ENCODE measurements around the gene XPR1.
"Not testable (repeated sequence)": the region's sequence is repeated elsewhere in the genome, so short reads cannot be mapped to it uniquely, and the experiment has no call there.

Gene XPR1

DNA sequence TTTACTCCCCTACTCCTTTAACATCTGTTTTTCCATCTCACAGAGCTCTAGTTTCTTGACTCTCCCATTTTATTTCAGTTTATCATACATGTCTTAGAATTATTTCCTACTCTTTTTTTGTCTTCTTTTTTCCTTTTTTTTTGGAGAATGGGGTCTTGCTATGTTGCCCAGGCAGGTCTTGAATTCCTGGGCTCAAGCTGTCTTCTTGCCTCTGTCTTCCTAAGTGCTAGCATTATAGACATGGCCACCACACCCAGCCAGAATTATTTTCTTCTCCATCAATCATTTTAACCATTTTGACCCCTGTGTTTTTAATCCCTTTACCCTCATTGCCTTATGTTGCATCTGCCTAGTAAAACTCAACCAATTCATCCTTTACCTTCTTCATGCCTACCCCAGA is 157.6 kb downstream of the XPR1 start:
- DNase-seq, result no peak

DNA sequence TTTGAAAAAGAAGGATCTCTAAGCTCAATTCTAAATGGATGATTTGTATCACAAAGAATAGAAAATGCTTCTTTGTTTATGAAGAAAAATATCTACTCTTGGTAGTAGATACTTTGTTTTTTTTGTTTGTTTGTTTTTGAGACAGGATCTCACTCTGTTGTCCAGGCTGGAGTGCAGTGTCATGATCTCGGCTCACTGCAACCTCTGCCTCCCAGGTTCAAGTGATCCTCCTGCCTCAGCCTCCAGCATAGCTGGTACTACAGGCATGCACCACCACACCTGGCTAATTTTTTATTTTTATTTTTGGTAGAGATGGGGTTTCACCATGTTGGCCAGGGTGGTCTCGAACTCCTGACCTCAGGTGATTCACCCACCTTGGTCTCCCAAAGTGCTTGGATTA is 159.3 kb downstream of the XPR1 start:
- not testable (repeated sequence) for DNase-seq

DNA sequence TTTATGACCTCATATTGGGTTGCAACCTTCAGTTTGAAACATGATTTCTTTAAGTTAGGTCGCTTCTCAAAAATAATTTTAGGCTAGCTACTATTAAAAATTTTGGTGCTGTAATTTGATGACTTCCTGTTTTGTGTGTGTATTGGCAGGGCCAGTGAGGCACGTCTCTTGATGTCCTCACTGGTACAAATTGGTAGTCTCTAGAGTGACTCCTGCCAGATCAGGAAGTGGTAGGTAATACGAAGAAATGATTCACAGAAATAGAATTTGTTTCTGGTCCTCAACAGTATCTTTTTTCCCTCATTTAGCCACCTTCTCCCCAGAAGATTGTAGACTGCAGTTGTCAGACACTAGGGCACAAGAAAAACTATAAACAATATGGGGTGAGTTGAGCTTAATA is 160.0 kb downstream of the XPR1 start:
- no peak for DNase-seq

DNA sequence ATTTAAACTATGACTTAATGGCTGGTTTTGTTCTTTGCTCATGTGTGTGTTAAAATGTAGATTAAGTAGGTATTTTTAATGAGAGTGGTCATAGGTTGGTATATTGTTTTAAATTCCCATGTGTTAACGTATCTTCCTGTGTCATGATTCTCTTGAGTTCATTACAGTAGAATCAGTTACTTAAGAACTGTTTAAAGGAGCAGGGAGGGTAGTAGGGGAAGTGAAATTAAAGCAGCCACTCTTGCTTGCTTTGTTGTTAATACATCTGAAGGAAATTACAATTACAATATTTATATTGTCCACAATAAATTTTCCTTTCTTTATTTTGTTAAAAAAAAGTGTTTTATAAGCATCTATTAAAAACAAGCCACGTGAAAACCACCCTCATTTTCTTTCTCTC is 161.6 kb downstream of the XPR1 start:
- no peak for DNase-seq

DNA sequence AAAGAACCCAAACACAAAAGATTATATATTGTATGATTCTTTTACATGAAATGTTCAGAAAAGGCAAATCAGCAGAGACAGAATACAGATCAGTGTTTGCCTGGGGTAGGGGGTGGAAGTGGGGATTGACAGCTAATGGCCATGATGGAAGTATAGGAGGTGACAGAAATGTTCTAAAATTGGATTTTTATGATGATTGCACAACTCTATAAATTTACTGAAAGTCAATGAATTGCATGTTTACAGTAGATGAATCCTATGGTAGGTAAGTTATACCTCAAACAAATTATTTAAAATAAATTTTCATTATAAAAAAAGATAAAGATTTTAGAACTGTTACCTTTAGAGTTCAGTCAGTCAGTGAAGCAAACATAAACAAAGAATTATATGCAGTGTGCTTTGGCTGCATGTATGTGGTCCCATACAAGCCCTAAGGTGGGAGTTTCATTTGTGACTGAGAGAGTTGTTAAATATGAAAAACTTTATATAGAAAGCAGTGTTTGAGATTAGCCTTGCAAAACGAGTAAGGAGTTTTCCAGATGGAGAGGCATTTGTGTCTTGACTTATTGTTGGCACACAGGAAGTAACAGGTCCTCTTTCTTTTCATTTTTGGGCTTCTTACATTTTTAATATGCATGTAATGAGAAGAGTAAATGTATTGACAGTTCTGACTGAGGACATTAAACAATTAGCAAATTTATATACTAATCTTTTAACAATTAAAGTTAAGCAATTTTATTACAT is 165.2 kb downstream of the XPR1 start:
- DNase-seq, result no peak

DNA sequence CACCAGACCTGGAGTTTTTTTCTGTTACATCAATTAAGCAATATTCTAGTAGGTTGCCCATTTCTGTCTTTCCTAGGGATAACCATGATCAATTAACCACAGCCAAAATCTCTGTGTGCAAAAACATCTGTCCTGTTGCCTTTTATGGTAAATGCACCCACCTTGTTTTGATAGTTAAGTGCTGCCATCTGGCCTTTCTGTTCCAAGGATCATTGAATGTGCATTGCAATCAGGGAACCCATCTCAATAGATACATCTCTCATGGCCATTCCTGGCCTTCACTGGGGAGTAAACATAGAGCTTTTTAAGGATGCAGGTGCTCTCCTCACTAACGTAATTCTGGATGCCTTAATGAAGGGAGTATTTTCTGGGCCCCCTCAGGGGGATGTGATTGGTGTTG is 169.1 kb downstream of the XPR1 start:
- DNase-seq, result no peak

DNA sequence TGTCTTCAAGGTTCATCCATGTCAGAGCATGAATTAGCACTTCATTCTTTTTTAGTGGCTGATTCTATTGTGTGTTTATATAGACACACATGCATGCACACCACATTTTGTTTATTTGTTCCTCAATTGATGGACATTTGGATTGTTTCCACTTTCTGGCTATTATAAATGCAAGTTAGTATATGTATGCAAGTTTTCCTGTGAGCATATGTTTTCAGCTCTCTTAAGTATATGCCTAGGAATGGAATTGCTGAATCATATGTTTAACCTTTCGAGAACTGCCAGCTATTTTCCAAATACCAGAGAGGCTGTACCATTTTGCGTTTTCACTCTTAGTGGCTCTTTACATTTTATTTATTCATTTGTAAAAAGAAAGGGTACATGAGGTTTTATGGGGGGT is 171.0 kb downstream of the XPR1 start:
- DNase-seq, result no peak

DNA sequence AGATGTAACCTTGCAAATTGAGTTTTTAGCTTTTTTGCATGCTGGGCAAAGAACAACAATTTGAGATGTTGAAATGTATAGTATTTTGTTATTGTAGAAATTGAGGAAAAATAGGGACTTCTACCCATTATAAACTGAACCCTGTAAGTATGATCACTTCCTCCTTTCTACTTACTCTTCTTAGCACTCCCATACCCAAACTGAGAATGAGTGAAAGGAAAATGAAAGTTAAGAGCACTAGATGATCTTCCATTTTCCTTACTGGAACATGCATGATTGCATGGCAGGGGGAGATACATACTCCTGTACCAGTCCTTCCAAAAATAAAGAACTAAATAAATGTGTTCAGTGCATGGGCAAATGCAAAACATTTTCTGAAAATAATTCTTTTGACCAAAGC is 173.5 kb downstream of the XPR1 start:
- DNase-seq, result no peak

DNA sequence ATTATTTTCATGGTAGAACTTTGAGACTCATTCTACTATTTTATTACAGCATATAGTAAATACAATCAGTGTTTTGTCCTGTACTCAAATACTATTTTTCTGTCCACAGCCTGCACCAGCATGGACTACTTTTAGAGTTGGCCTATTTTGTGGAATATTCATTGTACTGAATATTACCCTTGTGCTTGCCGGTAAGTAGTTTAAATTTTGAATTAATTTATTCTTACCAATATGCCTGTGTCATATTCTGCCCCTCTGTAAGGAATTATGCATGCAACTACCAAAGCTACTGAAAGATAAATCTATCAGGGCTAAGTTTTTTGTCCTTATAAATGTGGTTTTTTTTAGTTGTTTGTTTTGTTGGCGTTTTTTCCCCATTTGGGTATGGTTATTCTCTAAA is 179.5 kb downstream of the XPR1 start:
- no peak for DNase-seq

DNA sequence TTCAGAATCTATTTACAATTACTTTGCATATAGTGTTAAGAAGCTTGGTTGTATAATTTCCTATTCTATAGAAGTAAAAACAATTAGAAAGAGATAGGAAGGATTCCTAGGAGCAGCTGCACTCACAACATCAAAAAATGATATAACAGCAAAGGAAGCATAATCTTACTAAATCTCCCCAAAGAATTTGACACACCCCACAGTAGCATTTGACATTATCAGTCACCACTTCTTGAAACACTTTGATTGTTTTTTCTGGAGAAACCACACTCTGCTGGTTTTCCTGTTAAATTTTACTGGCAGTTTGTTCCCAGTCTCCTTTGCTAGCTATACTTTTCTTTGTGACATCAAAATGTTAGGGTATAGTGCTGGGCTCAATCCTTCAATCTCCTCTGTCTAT is 180.1 kb downstream of the XPR1 start:
- no peak for DNase-seq

DNA sequence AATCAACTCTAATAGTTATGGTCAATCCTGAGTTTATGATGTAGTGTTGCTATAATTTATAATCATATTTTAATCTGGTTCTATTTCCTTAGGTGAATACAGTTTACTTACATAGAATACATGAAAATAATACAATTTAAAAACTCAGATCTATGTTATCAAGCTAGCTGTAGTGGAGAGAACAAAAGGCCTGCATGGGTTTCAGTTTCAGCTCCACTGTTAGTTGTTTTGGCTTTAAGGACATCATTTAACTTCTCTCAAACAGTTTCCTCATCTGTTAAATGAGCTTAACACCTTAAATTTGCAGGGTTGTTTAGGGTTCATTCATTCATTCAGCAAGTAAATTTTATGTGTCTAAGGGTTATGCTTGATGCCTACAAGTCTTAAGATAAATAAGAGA is 182.4 kb downstream of the XPR1 start:
- no peak for DNase-seq

DNA sequence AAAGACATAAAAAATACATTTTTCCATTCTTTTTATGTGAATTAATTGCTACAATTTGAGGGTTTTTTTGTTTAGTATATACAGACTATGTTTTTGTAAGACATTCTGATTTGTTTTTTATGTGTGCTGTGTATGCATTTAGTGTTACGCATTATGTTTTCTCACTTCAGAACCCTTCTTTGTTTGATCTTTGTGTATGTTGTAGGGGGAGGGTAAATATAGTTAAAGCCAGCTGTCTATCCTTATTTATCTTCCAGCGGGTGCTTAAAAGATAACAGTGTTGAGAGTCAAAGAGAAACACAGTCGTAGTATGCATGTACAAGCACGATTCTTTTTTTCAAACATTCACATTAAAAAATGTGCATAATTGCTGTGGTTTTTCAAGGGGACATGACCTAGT is 183.4 kb downstream of the XPR1 start:
- DNase-seq, result no peak

DNA sequence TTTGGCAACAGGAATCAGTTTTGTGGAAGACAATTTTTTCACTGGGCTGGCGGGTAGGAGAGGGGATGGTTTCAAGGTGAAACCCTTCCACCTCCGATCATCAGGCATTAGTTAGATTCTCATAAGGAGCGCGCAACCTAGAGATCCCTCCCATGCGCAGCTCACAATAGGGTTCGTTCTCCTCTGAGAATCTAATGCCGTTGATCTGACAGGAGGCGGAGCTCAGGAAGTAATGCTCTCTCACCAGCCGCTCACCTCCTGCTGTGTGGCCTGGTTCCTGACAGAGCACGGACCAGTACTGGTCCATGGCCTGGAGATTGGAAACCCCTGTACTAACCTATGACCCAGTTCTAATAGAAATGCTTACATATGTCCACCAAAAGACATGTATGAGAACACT is 184.3 kb downstream of the XPR1 start:
- DNase-seq, result no peak

DNA sequence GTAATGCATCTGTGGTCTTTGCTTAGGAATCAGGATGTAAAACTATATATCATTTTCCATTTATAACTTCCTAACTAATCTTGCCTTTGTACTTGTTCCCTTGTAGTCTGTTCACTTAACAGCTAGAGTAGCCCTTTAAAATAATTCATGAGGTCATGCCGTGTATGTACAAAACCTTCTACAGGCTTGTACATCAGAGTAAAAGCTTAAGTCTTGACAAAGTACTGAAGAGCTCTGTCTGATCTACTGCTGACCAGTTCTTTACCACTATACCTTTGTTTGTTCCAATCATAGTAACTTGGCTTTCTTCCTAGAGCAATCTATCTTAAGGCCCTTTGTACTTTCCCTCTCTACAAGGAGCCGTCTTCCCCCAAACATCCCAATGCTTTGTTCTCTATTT is 190.1 kb downstream of the XPR1 start:
- DNase-seq, result no peak

DNA sequence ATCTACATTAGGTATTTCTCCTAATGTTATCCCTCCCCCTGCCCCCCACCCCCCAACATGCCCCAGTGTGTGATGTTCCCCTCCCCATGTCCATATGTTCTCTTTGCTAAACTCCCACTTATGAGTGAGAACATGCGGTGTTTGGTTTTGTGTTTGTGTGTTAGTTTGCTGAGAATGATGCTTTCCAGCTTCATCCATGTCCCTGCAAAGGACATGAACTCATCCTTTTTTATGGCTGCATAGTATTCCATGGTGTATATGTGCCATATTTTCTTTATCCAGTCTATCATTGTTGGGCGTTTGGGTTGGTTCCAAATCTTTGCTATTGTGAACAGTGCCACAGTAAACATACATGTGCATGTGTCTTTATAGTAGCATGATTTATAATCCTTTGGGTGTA is 199.7 kb downstream of the XPR1 start:
- DNase-seq, result not testable (repeated sequence)

DNA sequence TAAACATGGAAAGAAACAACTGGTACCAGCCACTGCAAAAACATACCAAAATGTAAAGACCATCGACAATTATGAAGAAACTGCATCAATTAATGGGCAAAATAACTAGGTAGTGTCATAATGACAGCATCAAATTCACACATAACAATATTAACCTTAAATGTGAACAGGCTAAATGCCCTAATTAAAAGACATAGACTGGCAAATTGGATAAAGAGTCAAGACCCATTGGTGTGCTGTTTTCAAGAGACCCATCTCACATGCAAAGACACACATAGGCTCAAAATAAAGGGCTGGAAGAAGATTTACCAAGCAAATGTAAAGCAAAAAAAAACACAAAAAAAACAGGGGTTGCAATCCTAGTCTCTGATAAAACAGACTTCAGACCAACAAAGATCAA is 201.4 kb downstream of the XPR1 start:
- not testable (repeated sequence) for DNase-seq

DNA sequence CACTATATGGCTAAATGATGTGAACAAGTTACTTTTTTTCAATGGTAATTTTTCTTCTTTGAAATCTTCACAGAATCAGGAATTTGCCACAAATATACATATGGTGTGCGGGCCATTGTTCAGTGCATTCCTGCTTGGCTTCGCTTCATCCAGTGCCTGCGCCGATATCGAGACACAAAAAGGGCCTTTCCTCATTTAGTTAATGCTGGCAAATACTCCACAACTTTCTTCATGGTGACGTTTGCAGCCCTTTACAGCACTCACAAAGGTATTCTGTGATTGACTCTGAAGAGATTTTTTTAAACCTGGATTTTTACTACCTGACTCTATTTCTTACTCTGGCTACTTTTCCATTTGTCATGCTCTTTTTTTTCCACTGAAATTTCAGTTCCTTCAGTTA is 204.6 kb downstream of the XPR1 start:
- DNase-seq, result no peak

DNA sequence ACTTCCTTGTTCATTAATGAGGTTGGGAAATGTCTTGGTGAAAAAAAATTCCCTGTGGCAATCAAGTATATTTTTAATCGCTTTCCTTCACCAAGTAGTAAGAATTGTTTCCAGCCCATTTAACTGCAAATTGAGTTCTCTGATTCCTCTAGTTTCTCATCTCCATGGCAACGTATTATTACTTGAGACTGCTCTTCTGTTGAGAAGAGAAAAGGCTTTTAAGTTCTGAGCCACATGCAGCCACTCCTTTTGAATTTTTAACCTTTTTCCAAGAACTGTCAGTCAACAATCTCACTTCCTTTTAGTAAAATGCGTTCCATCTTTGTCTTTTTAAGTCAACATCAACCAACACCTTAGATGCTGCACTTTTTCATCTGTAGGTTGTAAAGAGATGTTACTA is 205.2 kb downstream of the XPR1 start:
- DNase-seq, result no peak

DNA sequence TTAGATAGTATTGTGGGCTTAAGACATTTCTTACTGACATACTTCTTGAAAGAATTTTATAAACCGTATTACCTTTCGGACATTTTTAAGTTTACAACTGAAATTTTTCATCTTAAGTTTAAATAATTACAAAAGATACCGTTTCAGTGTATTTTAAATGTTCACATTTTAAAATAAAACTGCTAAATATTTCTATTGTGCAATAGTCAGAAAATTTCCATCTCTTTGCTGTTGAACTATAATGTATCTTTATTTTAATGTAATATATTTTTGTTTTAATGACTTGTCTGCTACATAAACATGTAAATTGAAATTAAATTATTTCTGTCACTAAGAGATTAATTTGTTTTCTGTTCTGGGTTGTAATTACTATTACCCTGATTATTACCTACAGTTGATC is 206.7 kb downstream of the XPR1 start:
- DNase-seq, result no peak

DNA sequence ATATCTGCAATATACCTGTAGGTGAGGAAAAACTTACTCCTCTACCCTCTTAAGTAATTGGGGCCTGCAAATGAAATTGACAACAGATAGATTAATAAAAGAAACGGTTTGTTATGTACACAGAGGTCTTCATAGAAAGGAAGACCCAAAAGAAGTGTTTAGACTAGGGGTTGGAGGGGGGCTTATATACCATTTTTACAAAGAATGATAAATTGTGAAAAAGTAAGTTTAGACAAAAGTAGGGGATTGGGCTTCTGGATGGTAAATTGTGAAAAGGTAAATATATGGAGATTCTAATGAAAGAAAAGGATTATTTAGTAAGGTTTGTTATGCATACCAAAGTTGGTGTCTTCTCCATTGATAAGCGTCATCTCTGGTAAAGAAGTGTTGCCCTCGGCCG is 207.7 kb downstream of the XPR1 start:
- DNase-seq, result no peak

DNA sequence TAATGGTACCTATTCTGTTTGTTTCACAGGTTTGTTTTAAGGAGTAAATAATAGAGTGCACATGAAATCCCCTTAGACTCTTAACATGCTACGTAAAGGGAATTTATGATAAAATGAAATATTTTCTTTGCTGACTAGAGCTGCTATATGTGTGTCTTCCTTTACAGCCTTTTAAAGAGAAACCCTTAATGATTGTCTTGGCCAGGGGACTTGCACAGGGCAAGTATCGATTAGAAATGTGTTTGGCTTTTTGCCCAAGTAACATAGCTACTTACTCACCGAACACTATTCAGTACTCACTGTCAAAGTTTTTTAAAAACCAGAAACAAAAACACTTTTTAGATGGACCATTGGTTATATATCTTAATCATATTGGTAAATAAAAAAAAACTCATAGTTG is 209.6 kb downstream of the XPR1 start:
- no peak for DNase-seq

DNA sequence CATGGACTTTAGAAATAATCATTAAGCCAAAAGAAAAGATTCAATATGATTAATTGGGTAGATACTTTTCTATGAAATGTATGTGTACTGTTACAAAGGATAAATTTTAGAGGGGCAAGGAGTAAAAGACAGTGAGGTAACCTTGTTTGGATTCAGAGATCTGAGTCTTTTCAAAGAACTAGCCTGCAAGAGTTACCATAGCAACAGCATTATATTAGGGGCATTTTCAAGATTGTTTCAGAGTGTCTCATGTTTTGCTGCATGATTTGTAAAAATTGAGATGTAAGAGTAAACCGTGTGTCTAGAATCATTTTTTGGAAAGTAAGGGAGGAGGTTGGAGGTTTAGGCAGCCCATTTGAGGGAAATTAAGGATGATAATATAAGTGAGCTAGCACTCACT is 210.2 kb downstream of the XPR1 start:
- no peak for DNase-seq

DNA sequence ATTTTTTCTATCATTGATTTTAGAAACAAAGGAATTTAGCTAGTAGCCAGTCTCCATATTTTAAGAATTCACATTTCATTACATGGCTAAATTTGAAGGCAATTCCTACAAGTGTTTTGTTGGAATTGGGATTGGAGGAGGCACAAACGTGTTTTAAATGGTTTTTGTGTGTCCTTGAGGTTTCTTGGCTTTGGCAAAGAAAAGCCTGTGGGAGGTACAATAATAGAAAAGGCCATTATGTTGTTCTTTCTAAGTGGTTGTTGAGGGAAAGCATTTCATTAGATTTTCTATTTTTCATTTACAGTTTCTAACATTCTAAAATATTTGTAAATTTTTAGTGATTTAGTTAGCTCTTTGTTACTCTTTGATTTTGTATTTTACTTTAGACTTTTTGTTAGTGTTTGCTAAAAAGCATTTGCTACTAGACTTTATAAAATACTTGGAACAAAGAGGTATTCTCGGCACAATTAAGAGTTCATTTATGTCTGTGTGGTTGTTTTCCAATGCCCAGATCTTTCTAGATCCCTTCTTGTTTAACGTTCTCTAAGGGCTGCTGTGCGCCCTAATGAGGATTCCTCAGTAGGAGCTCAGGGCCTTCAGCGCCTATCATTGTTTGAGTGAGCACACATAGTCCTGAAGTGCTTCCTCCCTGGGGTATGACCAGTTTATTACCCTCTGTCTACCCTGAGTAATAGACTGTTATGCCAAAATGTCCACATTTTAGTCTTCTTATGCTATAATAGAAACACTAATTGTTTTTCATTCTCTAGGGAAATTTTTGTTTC is 210.9 kb downstream of the XPR1 start:
- no peak for DNase-seq

DNA sequence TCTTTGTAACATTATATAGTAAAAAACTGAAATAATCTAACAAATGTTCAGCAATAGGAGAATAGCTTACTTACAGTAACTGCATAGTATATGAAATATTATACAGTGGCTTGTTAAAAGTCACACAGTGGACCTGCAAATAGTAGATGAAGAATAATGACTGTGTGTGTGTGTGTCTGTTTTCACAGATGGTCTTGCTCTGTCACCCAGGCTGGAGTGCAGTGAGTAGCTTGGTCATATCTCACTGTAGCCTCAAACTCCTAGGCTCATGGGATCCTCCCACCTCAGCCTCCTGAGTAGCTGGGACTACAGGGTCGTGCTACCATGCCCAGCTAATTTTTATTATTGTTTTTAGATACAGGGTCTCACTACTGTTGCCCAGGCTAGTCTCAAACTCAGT is 213.5 kb downstream of the XPR1 start:
- no peak for DNase-seq

DNA sequence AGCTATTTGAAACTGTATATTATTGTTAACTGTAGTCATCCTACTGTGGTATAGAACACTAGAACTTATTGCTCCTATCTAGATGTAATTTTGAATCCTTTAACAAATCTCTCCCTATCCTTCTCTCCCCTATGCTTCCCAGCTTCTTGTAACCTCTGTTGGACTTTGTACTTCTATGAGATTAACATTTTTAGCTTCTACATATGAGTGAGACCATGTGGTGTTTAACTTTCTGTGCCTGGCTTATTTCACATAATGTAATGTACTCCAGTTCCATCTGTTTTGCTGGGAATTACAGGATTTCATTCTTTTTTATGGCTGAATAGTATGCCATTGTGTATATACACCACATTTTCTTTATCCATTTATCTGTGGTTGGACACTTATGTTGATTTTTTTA is 216.4 kb downstream of the XPR1 start:
- no peak for DNase-seq
